Measurements from ENCODE around the gene TAF1B.
"Not testable (repeated sequence)": the region's sequence is repeated elsewhere in the genome, so short reads cannot be mapped to it uniquely, and the experiment has no call there.

The TAF1B gene

DNA sequence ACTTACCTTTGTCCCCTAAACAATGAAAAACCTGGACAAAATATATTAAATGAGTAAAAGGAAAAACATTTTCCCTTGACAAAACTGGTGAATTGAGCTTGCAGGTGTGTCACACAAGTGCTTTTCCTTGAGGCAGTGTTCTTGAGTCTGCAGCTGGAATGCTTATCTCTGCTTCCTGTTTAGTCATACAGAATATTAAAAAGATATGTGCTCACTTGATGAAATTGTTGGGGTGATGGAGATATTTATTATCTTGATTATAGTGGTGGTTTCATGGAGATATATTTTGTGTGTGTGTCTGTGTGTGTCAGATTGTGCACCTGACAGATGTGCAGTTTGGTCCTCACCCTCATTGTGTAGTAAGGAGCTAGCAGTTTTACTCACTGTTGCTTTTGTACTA, 3.3 kb downstream of the TAF1B start:
- H3K4me3 ChIP-seq (ENCODE audit: low read length in 2 of 2), result no peak overlapping the region
- no peak overlapping the region for H3K27ac ChIP-seq (ENCODE audit: low read depth in 2 of 2, low read length in 2 of 2)
- no peak overlapping the region for H3K9ac ChIP-seq (ENCODE audit: low read depth in 1 of 2, low read length in 2 of 2)
- peaks cover 8 to 12% of the 10 kb centered on the region in 2 donors for H3K4me1 ChIP-seq (ENCODE audit: control insufficient read depth in 2 of 2, insufficient read depth in 2 of 2, low read length in 2 of 2)
- no peaks in the 10 kb centered on the region for H3K27me3 ChIP-seq (ENCODE audit: control insufficient read depth in 2 of 2, insufficient read depth in 2 of 2, low read length in 2 of 2)
- peaks cover 13 to 15% of the 10 kb centered on the region in 2 donors for H3K36me3 ChIP-seq (ENCODE audit: control insufficient read depth in 2 of 2, insufficient read depth in 2 of 2, low read length in 2 of 2)
- no peaks in the 10 kb centered on the region for H3K9me3 ChIP-seq (ENCODE audit: control insufficient read depth in 2 of 2, low read length in 2 of 2)

DNA sequence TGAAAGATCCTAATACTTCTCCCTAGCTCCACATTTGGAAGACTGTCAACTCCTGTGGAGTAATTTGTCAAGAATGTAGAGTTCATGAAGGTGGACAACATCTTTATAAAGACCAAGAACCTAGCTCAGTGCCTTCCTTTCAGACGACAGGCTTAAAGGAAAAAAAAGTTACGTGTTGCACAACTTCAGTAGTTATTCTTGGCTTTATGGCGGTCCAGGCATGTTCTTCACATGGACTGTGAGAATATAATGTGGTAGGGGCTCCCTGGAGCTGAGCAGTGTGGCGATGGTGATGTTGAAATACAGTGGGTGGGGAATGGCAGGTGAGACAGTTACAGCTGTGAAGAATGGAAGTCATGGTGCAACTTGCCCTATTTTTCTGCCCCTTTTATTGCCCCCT, 3.9 kb downstream of the TAF1B start:
- no peak overlapping the region for H3K27ac ChIP-seq (ENCODE audit: low read depth in 2 of 2, low read length in 2 of 2)
- H3K9ac ChIP-seq (ENCODE audit: low read depth in 1 of 2, low read length in 2 of 2), result no peak overlapping the region
- H3K36me3 ChIP-seq (ENCODE audit: control insufficient read depth in 2 of 2, insufficient read depth in 2 of 2, low read length in 2 of 2), result peaks cover 16 to 17% of the 10 kb centered on the region in 2 donors
- no peak overlapping the region for H3K4me3 ChIP-seq (ENCODE audit: low read length in 2 of 2)
- H3K27me3 ChIP-seq (ENCODE audit: control insufficient read depth in 2 of 2, insufficient read depth in 2 of 2, low read length in 2 of 2), result no peaks in the 10 kb centered on the region
- H3K9me3 ChIP-seq (ENCODE audit: control insufficient read depth in 2 of 2, low read length in 2 of 2), result no peaks in the 10 kb centered on the region
- H3K4me1 ChIP-seq (ENCODE audit: control insufficient read depth in 2 of 2, insufficient read depth in 2 of 2, low read length in 2 of 2), result peaks cover 8 to 12% of the 10 kb centered on the region in 2 donors

DNA sequence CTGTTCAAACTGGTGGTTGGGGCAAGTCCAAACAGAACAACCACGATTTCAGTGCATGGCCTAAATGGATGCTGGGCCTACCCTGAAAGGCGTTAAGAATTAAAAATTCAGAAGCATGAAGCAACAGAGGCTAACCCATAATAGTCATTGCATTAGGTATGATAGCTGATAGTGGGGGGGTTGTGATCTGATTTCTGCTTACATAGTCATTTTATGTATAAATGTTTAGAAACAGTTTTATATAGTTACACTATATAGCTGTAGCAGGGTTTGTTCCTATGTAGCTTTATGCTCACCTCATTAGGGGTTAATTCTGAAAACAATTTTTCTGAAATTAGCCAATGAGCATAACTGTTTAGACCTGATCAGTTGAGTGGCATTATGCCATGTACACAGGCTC, 9.6 kb downstream of the TAF1B start:
- Histone ChIP-seq H3K4me1 (ENCODE audit: control insufficient read depth in 2 of 2, insufficient read depth in 2 of 2, low read length in 2 of 2) (no peaks in the 10 kb centered on the region), H3K9ac (ENCODE audit: low read depth in 1 of 2, low read length in 2 of 2) (no peak overlapping the region), H3K9me3 (ENCODE audit: control insufficient read depth in 2 of 2, low read length in 2 of 2) (no peaks in the 10 kb centered on the region), H3K27ac (ENCODE audit: low read depth in 2 of 2, low read length in 2 of 2) (no peak overlapping the region), H3K36me3 (ENCODE audit: control insufficient read depth in 2 of 2, insufficient read depth in 2 of 2, low read length in 2 of 2) (peaks cover 49 to 50% of the 10 kb centered on the region in 2 donors), H3K4me3 (ENCODE audit: low read length in 2 of 2) (no peak overlapping the region), H3K27me3 (ENCODE audit: control insufficient read depth in 2 of 2, insufficient read depth in 2 of 2, low read length in 2 of 2) (no peaks in the 10 kb centered on the region)

DNA sequence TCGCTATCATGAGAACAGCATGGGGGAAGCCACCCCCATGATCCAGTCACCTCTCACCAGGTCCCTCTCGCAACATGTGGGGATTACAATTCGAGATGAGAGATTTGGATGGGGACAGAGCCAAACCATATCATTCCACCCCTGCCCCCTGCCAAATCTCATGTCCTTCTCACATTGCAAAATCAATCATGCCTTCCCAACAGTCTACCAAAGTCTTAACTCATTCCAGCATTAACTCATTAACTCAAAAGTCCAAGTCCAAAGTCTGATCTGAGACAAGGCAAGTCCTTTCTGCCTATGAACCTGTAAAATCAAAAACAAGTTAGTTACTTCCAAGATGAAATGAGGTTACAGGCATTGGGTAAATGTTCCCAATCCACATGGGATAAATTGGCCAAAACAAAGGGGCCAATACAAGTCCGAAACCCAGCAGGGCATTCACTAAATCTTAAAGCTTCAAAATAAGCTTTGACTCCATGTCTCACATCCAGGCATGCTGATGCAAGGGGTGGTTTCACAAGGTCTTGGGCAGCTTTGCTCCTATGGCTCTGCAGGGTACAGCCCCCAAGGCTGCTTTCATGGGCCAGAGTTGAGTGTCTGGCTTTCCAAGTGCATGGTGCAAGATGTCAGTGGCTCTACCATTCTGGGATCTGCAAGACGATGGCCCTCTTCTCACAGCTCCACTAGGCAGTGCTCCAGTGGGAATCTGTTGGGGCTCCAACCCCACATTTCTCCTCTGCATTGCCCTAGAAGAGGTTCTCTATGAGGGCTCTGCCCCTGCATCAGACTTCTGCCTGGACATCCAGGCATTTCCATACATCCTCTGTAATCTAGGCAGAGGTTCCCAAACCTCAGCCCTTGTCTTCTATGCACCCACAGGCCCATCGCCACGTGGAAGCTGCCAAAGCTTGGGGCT, 14.8 kb downstream of the TAF1B start:
- Histone ChIP-seq H3K36me3 (ENCODE audit: control insufficient read depth in 2 of 2, insufficient read depth in 2 of 2, low read length in 2 of 2) (peaks cover 30 to 31% of the 10 kb centered on the region in 2 donors), H3K9ac (ENCODE audit: low read depth in 1 of 2, low read length in 2 of 2) (no peak overlapping the region), H3K27me3 (ENCODE audit: control insufficient read depth in 2 of 2, insufficient read depth in 2 of 2, low read length in 2 of 2) (no peaks in the 10 kb centered on the region), H3K27ac (ENCODE audit: low read depth in 2 of 2, low read length in 2 of 2) (no peak overlapping the region), H3K4me3 (ENCODE audit: low read length in 2 of 2) (no peak overlapping the region), H3K4me1 (ENCODE audit: control insufficient read depth in 2 of 2, insufficient read depth in 2 of 2, low read length in 2 of 2) (no peaks in the 10 kb centered on the region), H3K9me3 (ENCODE audit: control insufficient read depth in 2 of 2, low read length in 2 of 2) (peaks cover 0 to 4% of the 10 kb centered on the region in 2 donors)

DNA sequence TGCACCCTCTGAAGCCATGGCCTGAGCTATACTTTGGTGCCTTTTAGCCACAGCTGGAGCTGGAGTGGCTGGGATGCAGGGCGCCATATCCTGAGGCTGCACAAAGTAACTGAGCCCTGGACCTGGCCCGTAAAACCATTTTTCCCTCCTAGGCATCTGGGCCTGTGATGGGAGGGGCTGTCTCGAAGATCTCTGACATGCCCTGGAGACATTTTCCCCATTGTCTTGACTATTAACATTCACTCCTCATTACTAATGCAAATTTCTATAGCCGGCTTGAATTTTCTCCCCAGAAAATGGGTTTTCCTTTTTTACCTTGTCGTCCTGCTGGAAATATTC, 15.4 kb downstream of the TAF1B start:
- H3K4me3 ChIP-seq (ENCODE audit: low read length in 2 of 2), result no peak overlapping the region
- peaks cover 25% of the 10 kb centered on the region in 2 donors for H3K36me3 ChIP-seq (ENCODE audit: control insufficient read depth in 2 of 2, insufficient read depth in 2 of 2, low read length in 2 of 2)
- H3K27ac ChIP-seq (ENCODE audit: low read depth in 2 of 2, low read length in 2 of 2), result no peak overlapping the region
- H3K9ac ChIP-seq (ENCODE audit: low read depth in 1 of 2, low read length in 2 of 2), result no peak overlapping the region
- no peaks in the 10 kb centered on the region for H3K27me3 ChIP-seq (ENCODE audit: control insufficient read depth in 2 of 2, insufficient read depth in 2 of 2, low read length in 2 of 2)
- H3K9me3 ChIP-seq (ENCODE audit: control insufficient read depth in 2 of 2, low read length in 2 of 2), result peaks cover 0 to 4% of the 10 kb centered on the region in 2 donors
- H3K4me1 ChIP-seq (ENCODE audit: control insufficient read depth in 2 of 2, insufficient read depth in 2 of 2, low read length in 2 of 2), result no peaks in the 10 kb centered on the region

DNA sequence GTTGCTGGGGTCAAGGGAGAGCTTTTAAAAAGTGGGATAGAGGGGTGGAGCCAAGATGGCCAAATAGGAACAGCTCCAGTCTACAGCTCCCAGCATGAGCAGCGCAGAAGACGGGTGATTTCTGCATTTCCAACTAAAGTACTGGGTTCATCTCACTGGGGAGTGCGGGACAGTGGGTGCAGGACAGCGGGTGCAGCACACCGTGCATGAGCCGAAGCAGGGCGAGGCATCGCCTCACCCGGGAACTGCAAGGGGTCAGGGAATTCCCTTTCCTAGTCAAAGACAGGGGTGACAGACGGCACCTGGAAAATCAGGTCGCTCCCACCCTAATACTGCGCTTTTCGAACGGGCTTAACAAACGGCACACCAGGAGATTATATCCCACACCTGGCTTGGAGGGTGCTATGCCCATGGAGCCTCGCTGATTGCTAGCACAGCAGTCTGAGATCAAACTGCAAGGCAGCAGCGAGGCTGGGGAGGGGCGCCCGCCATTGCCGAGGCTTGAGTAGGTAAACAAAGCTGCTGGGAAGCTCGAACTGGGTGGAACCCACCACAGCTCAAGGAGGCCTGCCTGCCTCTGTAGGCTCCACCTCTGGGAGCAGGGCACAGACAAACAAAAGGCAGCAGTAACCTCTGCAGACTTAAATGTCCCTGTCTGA, 17.8 kb downstream of the TAF1B start:
- not testable (repeated sequence) for H3K4me1 ChIP-seq (ENCODE audit: control insufficient read depth in 2 of 2, insufficient read depth in 2 of 2, low read length in 2 of 2); H3K9ac ChIP-seq (ENCODE audit: low read depth in 1 of 2, low read length in 2 of 2); H3K9me3 ChIP-seq (ENCODE audit: control insufficient read depth in 2 of 2, low read length in 2 of 2); H3K27ac ChIP-seq (ENCODE audit: low read depth in 2 of 2, low read length in 2 of 2); H3K27me3 ChIP-seq (ENCODE audit: control insufficient read depth in 2 of 2, insufficient read depth in 2 of 2, low read length in 2 of 2); H3K4me3 ChIP-seq (ENCODE audit: low read length in 2 of 2)
- H3K36me3 ChIP-seq (ENCODE audit: control insufficient read depth in 2 of 2, insufficient read depth in 2 of 2, low read length in 2 of 2), result peaks cover 12 to 16% of the 10 kb centered on the region in 2 donors

DNA sequence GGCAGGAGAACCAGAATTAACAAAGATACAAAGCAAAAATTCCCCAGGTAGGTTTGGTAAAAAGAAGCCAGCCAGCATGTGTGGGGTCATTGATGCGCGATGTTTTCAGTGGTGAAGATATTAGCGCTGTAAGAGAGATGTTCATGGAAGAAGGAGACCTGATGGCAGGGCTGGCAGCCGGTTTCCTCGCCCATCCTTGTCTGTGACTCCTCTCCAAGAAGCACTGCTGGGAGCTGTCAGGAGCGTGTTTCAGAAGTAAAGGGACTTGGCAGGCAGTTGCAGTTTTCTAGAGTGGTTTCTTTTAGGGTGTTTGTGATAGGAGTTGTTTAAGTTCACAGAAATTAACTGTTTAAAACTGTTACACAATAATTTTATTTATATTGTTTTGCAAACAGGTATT, 24.6 kb downstream of the TAF1B start:
- Histone ChIP-seq H3K9me3 (ENCODE audit: control insufficient read depth in 2 of 2, low read length in 2 of 2) (no peaks in the 10 kb centered on the region), H3K36me3 (ENCODE audit: control insufficient read depth in 2 of 2, insufficient read depth in 2 of 2, low read length in 2 of 2) (peaks cover 2 to 5% of the 10 kb centered on the region in 2 donors), H3K27me3 (ENCODE audit: control insufficient read depth in 2 of 2, insufficient read depth in 2 of 2, low read length in 2 of 2) (no peaks in the 10 kb centered on the region), H3K27ac (ENCODE audit: low read depth in 2 of 2, low read length in 2 of 2) (no peak overlapping the region), H3K4me1 (ENCODE audit: control insufficient read depth in 2 of 2, insufficient read depth in 2 of 2, low read length in 2 of 2) (no peaks in the 10 kb centered on the region), H3K9ac (ENCODE audit: low read depth in 1 of 2, low read length in 2 of 2) (no peak overlapping the region), H3K4me3 (ENCODE audit: low read length in 2 of 2) (no peak overlapping the region)

DNA sequence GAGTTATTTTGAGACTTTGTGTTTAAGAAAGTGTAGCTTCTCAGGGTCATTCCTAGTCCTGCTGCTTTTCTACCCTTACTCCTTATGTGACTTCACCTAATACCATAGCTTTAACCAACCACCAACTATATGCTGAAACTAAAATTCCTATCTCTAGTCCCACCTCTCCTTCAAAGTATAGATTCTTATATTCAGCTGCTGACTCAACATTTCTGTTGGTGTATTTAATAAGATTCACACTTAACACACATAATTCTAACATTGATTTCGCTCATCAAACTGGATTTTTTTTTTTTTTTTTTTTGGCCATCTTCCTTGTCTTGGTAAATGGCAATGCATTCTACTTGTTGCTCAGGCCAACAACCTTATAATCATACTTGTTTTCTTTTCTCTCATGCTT, 30.1 kb downstream of the TAF1B start:
- Histone ChIP-seq H3K27ac (ENCODE audit: low read depth in 2 of 2, low read length in 2 of 2) (no peak overlapping the region), H3K4me1 (ENCODE audit: control insufficient read depth in 2 of 2, insufficient read depth in 2 of 2, low read length in 2 of 2) (no peaks in the 10 kb centered on the region), H3K36me3 (ENCODE audit: control insufficient read depth in 2 of 2, insufficient read depth in 2 of 2, low read length in 2 of 2) (peaks cover 6 to 29% of the 10 kb centered on the region in 2 donors), H3K27me3 (ENCODE audit: control insufficient read depth in 2 of 2, insufficient read depth in 2 of 2, low read length in 2 of 2) (no peaks in the 10 kb centered on the region), H3K4me3 (ENCODE audit: low read length in 2 of 2) (no peak overlapping the region), H3K9me3 (ENCODE audit: control insufficient read depth in 2 of 2, low read length in 2 of 2) (no peaks in the 10 kb centered on the region), H3K9ac (ENCODE audit: low read depth in 1 of 2, low read length in 2 of 2) (no peak overlapping the region)

DNA sequence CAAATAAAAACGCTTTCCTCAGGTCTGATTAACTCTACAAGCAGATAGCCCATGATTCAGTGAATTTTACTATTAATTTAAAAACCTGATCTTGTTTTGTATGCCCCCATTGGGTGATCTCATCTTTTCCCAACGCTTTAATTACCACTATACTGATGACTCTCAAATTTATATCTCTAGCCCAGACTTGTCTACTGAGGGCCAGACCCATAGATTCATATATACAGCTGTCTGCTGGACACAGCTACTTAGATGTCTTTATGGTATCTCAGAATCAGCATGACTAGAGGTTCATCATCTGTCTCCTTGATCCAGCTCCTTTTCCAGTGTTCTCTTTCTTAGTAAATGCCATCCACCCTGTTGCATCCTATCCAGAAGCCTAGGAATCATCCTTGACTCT, 33.8 kb downstream of the TAF1B start:
- H3K4me1 ChIP-seq (ENCODE audit: control insufficient read depth in 2 of 2, insufficient read depth in 2 of 2, low read length in 2 of 2), result no peaks in the 10 kb centered on the region
- no peak overlapping the region for H3K4me3 ChIP-seq (ENCODE audit: low read length in 2 of 2)
- H3K9ac ChIP-seq (ENCODE audit: low read depth in 1 of 2, low read length in 2 of 2), result no peak overlapping the region
- no peaks in the 10 kb centered on the region for H3K9me3 ChIP-seq (ENCODE audit: control insufficient read depth in 2 of 2, low read length in 2 of 2)
- no peaks in the 10 kb centered on the region for H3K27me3 ChIP-seq (ENCODE audit: control insufficient read depth in 2 of 2, insufficient read depth in 2 of 2, low read length in 2 of 2)
- peaks cover 4 to 32% of the 10 kb centered on the region in 2 donors for H3K36me3 ChIP-seq (ENCODE audit: control insufficient read depth in 2 of 2, insufficient read depth in 2 of 2, low read length in 2 of 2)
- H3K27ac ChIP-seq (ENCODE audit: low read depth in 2 of 2, low read length in 2 of 2), result no peak overlapping the region

DNA sequence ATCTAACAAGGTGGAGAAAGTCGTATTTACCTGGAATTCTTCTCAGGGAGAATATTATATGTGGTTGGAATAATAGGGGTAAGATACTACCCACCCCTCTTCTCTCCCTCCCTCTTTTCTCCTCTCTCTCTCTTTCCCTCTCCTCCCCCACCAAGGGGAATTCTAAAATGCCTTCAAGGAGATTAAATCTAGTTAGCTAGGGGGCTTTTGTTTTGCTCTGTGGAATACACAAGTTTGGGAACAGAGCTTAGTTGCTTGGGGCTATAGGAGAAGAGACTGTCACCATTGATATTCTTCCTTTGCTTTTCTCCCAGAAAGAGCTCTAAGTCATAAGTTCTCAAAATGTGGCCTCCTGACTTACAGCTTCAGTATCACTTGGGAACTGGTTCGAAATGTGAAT, 34.5 kb downstream of the TAF1B start:
- peaks cover 4 to 32% of the 10 kb centered on the region in 2 donors for H3K36me3 ChIP-seq (ENCODE audit: control insufficient read depth in 2 of 2, insufficient read depth in 2 of 2, low read length in 2 of 2)
- no peak overlapping the region for H3K27ac ChIP-seq (ENCODE audit: low read depth in 2 of 2, low read length in 2 of 2)
- no peak overlapping the region for H3K4me3 ChIP-seq (ENCODE audit: low read length in 2 of 2)
- H3K4me1 ChIP-seq (ENCODE audit: control insufficient read depth in 2 of 2, insufficient read depth in 2 of 2, low read length in 2 of 2), result no peaks in the 10 kb centered on the region
- no peaks in the 10 kb centered on the region for H3K27me3 ChIP-seq (ENCODE audit: control insufficient read depth in 2 of 2, insufficient read depth in 2 of 2, low read length in 2 of 2)
- H3K9me3 ChIP-seq (ENCODE audit: control insufficient read depth in 2 of 2, low read length in 2 of 2), result no peaks in the 10 kb centered on the region
- H3K9ac ChIP-seq (ENCODE audit: low read depth in 1 of 2, low read length in 2 of 2), result no peak overlapping the region

Data from mucosa of rectum (tissue), 2 donors.